C4-2B (cell line): ENCODE data around the gene CASK.

Source experiments
- CTCF ChIP-seq: fragments of 450-650 bp; conservative IDR thresholded peaks from 2 replicates; pipeline ENCODE4 v1.5.1; 2017; ENCODE audit warnings: mild to moderate bottlenecking
- ZFX ChIP-seq: fragments of 450-650 bp; IDR thresholded peaks from 2 replicates; pipeline ENCODE4 v1.6.1; 2017

- no peak for TF ChIP-seq CTCF
- TF ChIP-seq ZFX: no peak
These were observed 54.9 kb downstream of the CASK start for GRCh38 chrX:41868392-41868977.
